Measurements from ENCODE around the gene C2orf72.
A peak's percentile ranks its signal among the peaks of the same experiment; 100 is the strongest.
"Not testable (repeated sequence)": the region's sequence is repeated elsewhere in the genome, so short reads cannot be mapped to it uniquely, and the experiment has no call there.

C2orf72 gene

GRCh38 chr2:231012463-231012862 is 24.9 kb upstream of the C2orf72 start:
- 90 to 96% methylated on average over 2 to 3 of the region's 3 CpGs for WGBS, 2 experiments
- no peaks in the 10 kb centered on the region for H3K9me3 ChIP-seq (ENCODE audit: control insufficient read depth, low read length)
- no peaks in the 10 kb centered on the region for H3K36me3 ChIP-seq (ENCODE audit: control insufficient read depth, insufficient read depth, low read length)
- no peaks in the 10 kb centered on the region for H3K4me1 ChIP-seq (ENCODE audit: control insufficient read depth, insufficient read depth, low read length)
- H3K4me3 ChIP-seq (ENCODE audit: insufficient read depth, low read depth, low read length), result no peak overlapping the region
- H3K27ac ChIP-seq (ENCODE audit: insufficient read depth, low read depth, low read length, poor library complexity, severe bottlenecking), result no peak overlapping the region
- no peaks in the 10 kb centered on the region for H3K27me3 ChIP-seq (ENCODE audit: control insufficient read depth, insufficient read depth, low read length, poor library complexity, severe bottlenecking)

- Histone ChIP-seq H3K4me1 (ENCODE audit: control insufficient read depth, insufficient read depth, low read length) (no peaks in the 10 kb centered on the region), H3K9me3 (ENCODE audit: control insufficient read depth, low read length) (no peaks in the 10 kb centered on the region), H3K27ac (ENCODE audit: insufficient read depth, low read depth, low read length, poor library complexity, severe bottlenecking) (no peak overlapping the region), H3K36me3 (ENCODE audit: control insufficient read depth, insufficient read depth, low read length) (no peaks in the 10 kb centered on the region), H3K4me3 (ENCODE audit: insufficient read depth, low read depth, low read length) (no peak overlapping the region), H3K27me3 (ENCODE audit: control insufficient read depth, insufficient read depth, low read length, poor library complexity, severe bottlenecking) (no peaks in the 10 kb centered on the region)
- WGBS, 2 experiments, result 65 to 70% methylated on average over 1 to 3 of the region's 3 CpGs
Observed at GRCh38 chr2:231013820-231014219, 23.5 kb upstream of the C2orf72 start.

GRCh38 chr2:231015478-231015877 is 21.8 kb upstream of the C2orf72 start:
- 49 to 59% methylated on average over 7 of the region's 7 CpGs for WGBS, 2 experiments
- peak overlapping the region; percentile 45 for H3K27ac ChIP-seq (ENCODE audit: insufficient read depth, low read depth, low read length, poor library complexity, severe bottlenecking)
- no peaks in the 10 kb centered on the region for H3K4me1 ChIP-seq (ENCODE audit: control insufficient read depth, insufficient read depth, low read length)
- no peak overlapping the region for H3K4me3 ChIP-seq (ENCODE audit: insufficient read depth, low read depth, low read length)
- H3K9me3 ChIP-seq (ENCODE audit: control insufficient read depth, low read length), result no peaks in the 10 kb centered on the region
- no peaks in the 10 kb centered on the region for H3K36me3 ChIP-seq (ENCODE audit: control insufficient read depth, insufficient read depth, low read length)
- no peaks in the 10 kb centered on the region for H3K27me3 ChIP-seq (ENCODE audit: control insufficient read depth, insufficient read depth, low read length, poor library complexity, severe bottlenecking)

- H3K27me3 ChIP-seq (ENCODE audit: control insufficient read depth, insufficient read depth, low read length, poor library complexity, severe bottlenecking), result no peaks in the 10 kb centered on the region
- H3K4me3 ChIP-seq (ENCODE audit: insufficient read depth, low read depth, low read length), result no peak overlapping the region
- peak overlapping the region; percentile 45 for H3K27ac ChIP-seq (ENCODE audit: insufficient read depth, low read depth, low read length, poor library complexity, severe bottlenecking)
- WGBS, 2 experiments, result 76 to 84% methylated on average over 3 of the region's 3 CpGs
- no peaks in the 10 kb centered on the region for H3K9me3 ChIP-seq (ENCODE audit: control insufficient read depth, low read length)
- no peaks in the 10 kb centered on the region for H3K36me3 ChIP-seq (ENCODE audit: control insufficient read depth, insufficient read depth, low read length)
- H3K4me1 ChIP-seq (ENCODE audit: control insufficient read depth, insufficient read depth, low read length), result no peaks in the 10 kb centered on the region
Observed at GRCh38 chr2:231015926-231016325, 21.4 kb upstream of the C2orf72 start.

GRCh38 chr2:231016566-231017230 is 20.6 kb upstream of the C2orf72 start:
- Histone ChIP-seq H3K36me3 (ENCODE audit: control insufficient read depth, insufficient read depth, low read length) (no peaks in the 10 kb centered on the region), H3K4me1 (ENCODE audit: control insufficient read depth, insufficient read depth, low read length) (no peaks in the 10 kb centered on the region), H3K27me3 (ENCODE audit: control insufficient read depth, insufficient read depth, low read length, poor library complexity, severe bottlenecking) (no peaks in the 10 kb centered on the region), H3K4me3 (ENCODE audit: insufficient read depth, low read depth, low read length) (no peak overlapping the region), H3K27ac (ENCODE audit: insufficient read depth, low read depth, low read length, poor library complexity, severe bottlenecking) (no peak overlapping the region), H3K9me3 (ENCODE audit: control insufficient read depth, low read length) (no peaks in the 10 kb centered on the region)
- 94% methylated on average over 6 of the region's 6 CpGs for WGBS, 2 experiments

GRCh38 chr2:231017231-231017598 is 20.1 kb upstream of the C2orf72 start:
- WGBS, 2 experiments, result 84 to 89% methylated on average over 4 of the region's 4 CpGs
- no peak overlapping the region for H3K4me3 ChIP-seq (ENCODE audit: insufficient read depth, low read depth, low read length)
- H3K4me1 ChIP-seq (ENCODE audit: control insufficient read depth, insufficient read depth, low read length), result no peaks in the 10 kb centered on the region
- H3K36me3 ChIP-seq (ENCODE audit: control insufficient read depth, insufficient read depth, low read length), result no peaks in the 10 kb centered on the region
- H3K27ac ChIP-seq (ENCODE audit: insufficient read depth, low read depth, low read length, poor library complexity, severe bottlenecking), result no peak overlapping the region
- no peaks in the 10 kb centered on the region for H3K27me3 ChIP-seq (ENCODE audit: control insufficient read depth, insufficient read depth, low read length, poor library complexity, severe bottlenecking)
- H3K9me3 ChIP-seq (ENCODE audit: control insufficient read depth, low read length), result no peaks in the 10 kb centered on the region

GRCh38 chr2:231018184-231018583 is 19.1 kb upstream of the C2orf72 start:
- Histone ChIP-seq H3K27me3 (ENCODE audit: control insufficient read depth, insufficient read depth, low read length, poor library complexity, severe bottlenecking) (no peaks in the 10 kb centered on the region), H3K36me3 (ENCODE audit: control insufficient read depth, insufficient read depth, low read length) (no peaks in the 10 kb centered on the region), H3K4me1 (ENCODE audit: control insufficient read depth, insufficient read depth, low read length) (no peaks in the 10 kb centered on the region), H3K4me3 (ENCODE audit: insufficient read depth, low read depth, low read length) (no peak overlapping the region), H3K9me3 (ENCODE audit: control insufficient read depth, low read length) (no peaks in the 10 kb centered on the region), H3K27ac (ENCODE audit: insufficient read depth, low read depth, low read length, poor library complexity, severe bottlenecking) (no peak overlapping the region)
- WGBS, 2 experiments, result 90 to 92% methylated on average over 3 of the region's 3 CpGs

- H3K27ac ChIP-seq (ENCODE audit: insufficient read depth, low read depth, low read length, poor library complexity, severe bottlenecking); H3K27me3 ChIP-seq (ENCODE audit: control insufficient read depth, insufficient read depth, low read length, poor library complexity, severe bottlenecking); H3K4me1 ChIP-seq (ENCODE audit: control insufficient read depth, insufficient read depth, low read length); H3K4me3 ChIP-seq (ENCODE audit: insufficient read depth, low read depth, low read length); H3K9me3 ChIP-seq (ENCODE audit: control insufficient read depth, low read length); H3K36me3 ChIP-seq (ENCODE audit: control insufficient read depth, insufficient read depth, low read length): not testable (repeated sequence)
- 93 to 97% methylated on average over 3 of the region's 3 CpGs for WGBS, 2 experiments
Observed at GRCh38 chr2:231025059-231025458, 12.3 kb upstream of the C2orf72 start.

GRCh38 chr2:231028889-231029288 is 8.4 kb upstream of the C2orf72 start:
- no peaks in the 10 kb centered on the region for H3K4me1 ChIP-seq (ENCODE audit: control insufficient read depth, insufficient read depth, low read length)
- H3K4me3 ChIP-seq (ENCODE audit: insufficient read depth, low read depth, low read length), result no peak overlapping the region
- no peak overlapping the region for H3K27ac ChIP-seq (ENCODE audit: insufficient read depth, low read depth, low read length, poor library complexity, severe bottlenecking)
- peaks cover 11% of the 10 kb centered on the region for H3K27me3 ChIP-seq (ENCODE audit: control insufficient read depth, insufficient read depth, low read length, poor library complexity, severe bottlenecking)
- no peaks in the 10 kb centered on the region for H3K9me3 ChIP-seq (ENCODE audit: control insufficient read depth, low read length)
- no peaks in the 10 kb centered on the region for H3K36me3 ChIP-seq (ENCODE audit: control insufficient read depth, insufficient read depth, low read length)

- H3K36me3 ChIP-seq (ENCODE audit: control insufficient read depth, insufficient read depth, low read length), result no peaks in the 10 kb centered on the region
- 82 to 91% methylated on average over 9 of the region's 9 CpGs for WGBS, 2 experiments
- H3K27me3 ChIP-seq (ENCODE audit: control insufficient read depth, insufficient read depth, low read length, poor library complexity, severe bottlenecking), result peaks cover 17% of the 10 kb centered on the region
- no peak overlapping the region for H3K27ac ChIP-seq (ENCODE audit: insufficient read depth, low read depth, low read length, poor library complexity, severe bottlenecking)
- no peak overlapping the region for H3K4me3 ChIP-seq (ENCODE audit: insufficient read depth, low read depth, low read length)
- H3K4me1 ChIP-seq (ENCODE audit: control insufficient read depth, insufficient read depth, low read length), result no peaks in the 10 kb centered on the region
- no peaks in the 10 kb centered on the region for H3K9me3 ChIP-seq (ENCODE audit: control insufficient read depth, low read length)
Observed at GRCh38 chr2:231029563-231029962, 7.8 kb upstream of the C2orf72 start.

GRCh38 chr2:231030725-231031124 is 6.6 kb upstream of the C2orf72 start:
- Histone ChIP-seq H3K4me1 (ENCODE audit: control insufficient read depth, insufficient read depth, low read length) (no peaks in the 10 kb centered on the region), H3K27me3 (ENCODE audit: control insufficient read depth, insufficient read depth, low read length, poor library complexity, severe bottlenecking) (peaks cover 29% of the 10 kb centered on the region), H3K9me3 (ENCODE audit: control insufficient read depth, low read length) (no peaks in the 10 kb centered on the region), H3K4me3 (ENCODE audit: insufficient read depth, low read depth, low read length) (no peak overlapping the region), H3K36me3 (ENCODE audit: control insufficient read depth, insufficient read depth, low read length) (no peaks in the 10 kb centered on the region), H3K27ac (ENCODE audit: insufficient read depth, low read depth, low read length, poor library complexity, severe bottlenecking) (no peak overlapping the region)
- whole genome bisulfite sequencing, 2 experiments, result 89% methylated on average over 3 of the region's 3 CpGs
